Brain microvascular endothelial cell (primary cell): ENCODE measurements around the gene HELZ.
"Not testable (repeated sequence)": the region's sequence is repeated elsewhere in the genome, so short reads cannot be mapped to it uniquely, and the experiment has no call there.

Experiments used
- DNase-seq: peaks from one replicate; pipeline ENCODE4 v3.0.0-alpha.2; 2020
- H3K27ac ChIP-seq: fragments of 250-450 bp; sonication (Bioruptor Pico); 2 replicates; pipeline ENCODE4 v1.5.1; 2020; ENCODE audit warnings: mild to moderate bottlenecking, moderate library complexity
- H3K27me3 ChIP-seq: fragments of 250-450 bp; sonication (Bioruptor Pico); replicated peaks from 2 replicates; pipeline ENCODE4 v1.5.1; 2020; ENCODE audit warnings: mild to moderate bottlenecking
- H3K36me3 ChIP-seq: fragments of 250-450 bp; sonication (Bioruptor Pico); replicated peaks from 2 replicates; pipeline ENCODE4 v1.5.1; 2020; ENCODE audit warnings: mild to moderate bottlenecking
- H3K4me3 ChIP-seq: 2 replicates; pipeline ENCODE4 v1.5.1; 2011; ENCODE audit warnings: low read depth, mild to moderate bottlenecking, control low read depth, low read length, moderate library complexity
- CTCF ChIP-seq: IDR thresholded peaks from 2 replicates; pipeline ENCODE4 v1.5.1; 2011; ENCODE audit warnings: low read depth, mild to moderate bottlenecking, moderate library complexity, low read length, control low read depth, inconsistent platforms; ENCODE audit errors: missing control alignments
- in situ Hi-C: cut with HindIII; loops from 2 replicates; pipeline ENCODE4 v1.10.0; 2017; ENCODE audit warnings: low sequenced_read_pairs, low pct_ligation_motif_present

Gene HELZ

GRCh38 chr17:67198131-67198530 is 46.9 kb downstream of the HELZ start:
- in situ Hi-C loops = no loop called here
- TF ChIP-seq CTCF = no peak
- Histone ChIP-seq H3K27ac (no peak overlapping the region), H3K36me3 (peaks cover 2% of the 10 kb centered on the region), H3K4me3 (no peak overlapping the region), H3K27me3 (no peaks in the 10 kb centered on the region)
- DNase-seq = no peak

- H3K27ac ChIP-seq, H3K36me3 ChIP-seq, H3K27me3 ChIP-seq, DNase-seq, H3K4me3 ChIP-seq, in situ Hi-C loops: not testable (repeated sequence)
Measured at GRCh38 chr17:67197023-67197422, 48.0 kb downstream of the HELZ start.

GRCh38 chr17:67196422-67196821 is 48.6 kb downstream of the HELZ start:
- Histone ChIP-seq H3K4me3 (no peak overlapping the region), H3K36me3 (no peaks in the 10 kb centered on the region), H3K27me3 (no peaks in the 10 kb centered on the region), H3K27ac (no peak overlapping the region)
- in situ Hi-C loops = no loop called here
- TF ChIP-seq CTCF = no peak
- DNase-seq = no peak

GRCh38 chr17:67194134-67194533 is 50.9 kb downstream of the HELZ start:
- Histone ChIP-seq H3K4me3 (no peak overlapping the region), H3K27me3 (no peaks in the 10 kb centered on the region), H3K27ac (peak overlapping the region; percentile 7), H3K36me3 (peaks cover 2% of the 10 kb centered on the region)
- in situ Hi-C loops = no loop called here
- peak; percentile 56 for DNase-seq
- no peak for TF ChIP-seq CTCF

GRCh38 chr17:67187927-67188326 is 57.1 kb downstream of the HELZ start:
- Histone ChIP-seq H3K27ac (no peak overlapping the region), H3K27me3 (no peaks in the 10 kb centered on the region), H3K4me3 (no peak overlapping the region), H3K36me3 (peaks cover 5% of the 10 kb centered on the region)
- no peak for TF ChIP-seq CTCF
- no peak for DNase-seq
- in situ Hi-C loops = no loop called here

GRCh38 chr17:67186782-67187181 is 58.2 kb downstream of the HELZ start:
- H3K27ac ChIP-seq = no peak overlapping the region
- no peaks in the 10 kb centered on the region for H3K27me3 ChIP-seq
- in situ Hi-C loops = no loop called here
- H3K36me3 ChIP-seq = peaks cover 5% of the 10 kb centered on the region
- no peak for DNase-seq
- no peak for TF ChIP-seq CTCF
- no peak overlapping the region for H3K4me3 ChIP-seq
